ENCODE results near the gene RAB42. TPM values are rescaled to one million over a fixed set of nuclear protein-coding genes. Genes with fewer than 3 reads are reported as not detected.

Gene RAB42
- total RNA-seq, 1 donor: 5.1 TPM

GRCh38 chr1:28552758-28553663, 39.1 kb upstream of the RAB42 start, which contains the start of gene TRNAU1AP:
Gene TRNAU1AP, plus strand, starts transcription at chr1:28553085. Its CDS starts 26 bp downstream, at chr1:28553111.
- TF ChIP-seq CTCF (IDR thresholded peaks at IDR 0.05; ENCODE audit: extremely low read depth, low read depth, low read length): no peak
- H3K9me3 ChIP-seq (ENCODE audit: low read depth, low read length): no peaks in the 10 kb centered on the region
- H3K4me2 ChIP-seq (ENCODE audit: insufficient read depth, low read length): peak within 1 kb of the TSS; percentile 99
- H3K36me3 ChIP-seq (ENCODE audit: insufficient read depth, low read length): peaks cover 8% of the 10 kb centered on the region
- peak within 1 kb of the TSS; percentile 82 for H3K27ac ChIP-seq (ENCODE audit: low read depth, low read length)
- peak within 1 kb of the TSS; percentile 100 for H2AFZ ChIP-seq (ENCODE audit: low read length)
- DNase-seq (ENCODE audit: insufficient read length, low spot score, missing footprints): peak; percentile 98
- peaks cover 13% of the 10 kb centered on the region for H3K79me2 ChIP-seq (ENCODE audit: insufficient read depth, low read length)
- H3K27me3 ChIP-seq (ENCODE audit: insufficient read depth, low read length): no peaks in the 10 kb centered on the region
- peaks cover 6% of the 10 kb centered on the region for H3K4me1 ChIP-seq (ENCODE audit: insufficient read depth, low read length)
- no peaks in the 10 kb centered on the region for H4K20me1 ChIP-seq (ENCODE audit: insufficient read depth, low read length)
- peak within 1 kb of the TSS; percentile 100 for H3K4me3 ChIP-seq (ENCODE audit: insufficient read depth, low read length)

- Histone ChIP-seq H3K36me3 (ENCODE audit: insufficient read depth, low read length) (peaks cover 51% of the 10 kb centered on the region), H3K9me3 (ENCODE audit: low read depth, low read length) (no peaks in the 10 kb centered on the region), H2AFZ (ENCODE audit: low read length) (no peak overlapping the region), H3K4me2 (ENCODE audit: insufficient read depth, low read length) (no peak overlapping the region), H3K27ac (ENCODE audit: low read depth, low read length) (no peak overlapping the region), H3K79me2 (ENCODE audit: insufficient read depth, low read length) (no peaks in the 10 kb centered on the region), H3K4me1 (ENCODE audit: insufficient read depth, low read length) (no peaks in the 10 kb centered on the region), H3K4me3 (ENCODE audit: insufficient read depth, low read length) (no peak overlapping the region), H3K27me3 (ENCODE audit: insufficient read depth, low read length) (no peaks in the 10 kb centered on the region), H4K20me1 (ENCODE audit: insufficient read depth, low read length) (no peaks in the 10 kb centered on the region)
- DNase-seq (ENCODE audit: insufficient read length, low spot score, missing footprints): no peak
- no peak for TF ChIP-seq CTCF (IDR thresholded peaks at IDR 0.05; ENCODE audit: extremely low read depth, low read depth, low read length)
Measured at GRCh38 chr1:28560886-28561285, 31.2 kb upstream of the RAB42 start.

GRCh38 chr1:28564310-28564709, 27.8 kb upstream of the RAB42 start:
- Histone ChIP-seq H3K27me3 (ENCODE audit: insufficient read depth, low read length) (no peaks in the 10 kb centered on the region), H3K79me2 (ENCODE audit: insufficient read depth, low read length) (no peaks in the 10 kb centered on the region), H3K4me1 (ENCODE audit: insufficient read depth, low read length) (no peaks in the 10 kb centered on the region), H3K27ac (ENCODE audit: low read depth, low read length) (no peak overlapping the region), H3K36me3 (ENCODE audit: insufficient read depth, low read length) (peaks cover 57% of the 10 kb centered on the region), H2AFZ (ENCODE audit: low read length) (no peak overlapping the region), H4K20me1 (ENCODE audit: insufficient read depth, low read length) (no peaks in the 10 kb centered on the region), H3K9me3 (ENCODE audit: low read depth, low read length) (no peaks in the 10 kb centered on the region), H3K4me3 (ENCODE audit: insufficient read depth, low read length) (no peak overlapping the region), H3K4me2 (ENCODE audit: insufficient read depth, low read length) (no peak overlapping the region)
- no peak for TF ChIP-seq CTCF (IDR thresholded peaks at IDR 0.05; ENCODE audit: extremely low read depth, low read depth, low read length)
- DNase-seq (ENCODE audit: insufficient read length, low spot score, missing footprints): no peak

GRCh38 chr1:28565040-28565439, 27.0 kb upstream of the RAB42 start:
- no peaks in the 10 kb centered on the region for H3K27me3 ChIP-seq (ENCODE audit: insufficient read depth, low read length)
- H3K79me2 ChIP-seq (ENCODE audit: insufficient read depth, low read length): no peaks in the 10 kb centered on the region
- H2AFZ ChIP-seq (ENCODE audit: low read length): no peak overlapping the region
- H3K36me3 ChIP-seq (ENCODE audit: insufficient read depth, low read length): peaks cover 51% of the 10 kb centered on the region
- no peak for TF ChIP-seq CTCF (IDR thresholded peaks at IDR 0.05; ENCODE audit: extremely low read depth, low read depth, low read length)
- H3K4me1 ChIP-seq (ENCODE audit: insufficient read depth, low read length): no peaks in the 10 kb centered on the region
- DNase-seq (ENCODE audit: insufficient read length, low spot score, missing footprints): no peak
- H3K27ac ChIP-seq (ENCODE audit: low read depth, low read length): no peak overlapping the region
- no peak overlapping the region for H3K4me3 ChIP-seq (ENCODE audit: insufficient read depth, low read length)
- H3K4me2 ChIP-seq (ENCODE audit: insufficient read depth, low read length): no peak overlapping the region
- no peaks in the 10 kb centered on the region for H4K20me1 ChIP-seq (ENCODE audit: insufficient read depth, low read length)
- no peaks in the 10 kb centered on the region for H3K9me3 ChIP-seq (ENCODE audit: low read depth, low read length)
